Measurements from ENCODE around the gene MAN2A1.
"Not testable (repeated sequence)": the region's sequence is repeated elsewhere in the genome, so short reads cannot be mapped to it uniquely, and the experiment has no call there.

Gene MAN2A1

GRCh38 chr5:109873687-109874086 is 184.0 kb downstream of the MAN2A1 start:
- DNase-seq (ENCODE audit: low read depth): no peak

GRCh38 chr5:109874108-109874507 is 184.4 kb downstream of the MAN2A1 start:
- DNase-seq (ENCODE audit: low read depth): no peak

- no peak for DNase-seq (ENCODE audit: low read depth)
Observed at GRCh38 chr5:109876030-109876725, 186.5 kb downstream of the MAN2A1 start.

- DNase-seq (ENCODE audit: low read depth): no peak
Observed at GRCh38 chr5:109876941-109877669, 187.4 kb downstream of the MAN2A1 start.

GRCh38 chr5:109877670-109878045 is 187.9 kb downstream of the MAN2A1 start:
- no peak for DNase-seq (ENCODE audit: low read depth)

GRCh38 chr5:109878887-109879286 is 189.2 kb downstream of the MAN2A1 start:
- DNase-seq (ENCODE audit: low read depth): no peak

GRCh38 chr5:109880907-109881685 is 191.4 kb downstream of the MAN2A1 start:
- no peak for DNase-seq (ENCODE audit: low read depth)

GRCh38 chr5:109882546-109882945 is 192.8 kb downstream of the MAN2A1 start:
- DNase-seq (ENCODE audit: low read depth): no peak

- no peak for DNase-seq (ENCODE audit: low read depth)
Observed at GRCh38 chr5:109884676-109885075, 194.9 kb downstream of the MAN2A1 start.

GRCh38 chr5:109885205-109885604 is 195.5 kb downstream of the MAN2A1 start:
- DNase-seq (ENCODE audit: low read depth): no peak

- no peak for DNase-seq (ENCODE audit: low read depth)
Observed at GRCh38 chr5:109888989-109889388, 199.3 kb downstream of the MAN2A1 start.

GRCh38 chr5:109893271-109893670 is 203.5 kb downstream of the MAN2A1 start:
- not testable (repeated sequence) for DNase-seq (ENCODE audit: low read depth)

GRCh38 chr5:109898269-109899162 is 208.8 kb downstream of the MAN2A1 start:
- DNase-seq (ENCODE audit: low read depth): no peak

- no peak for DNase-seq (ENCODE audit: low read depth)
Observed at GRCh38 chr5:109899163-109899535, 209.4 kb downstream of the MAN2A1 start.

GRCh38 chr5:109900461-109900860 is 210.7 kb downstream of the MAN2A1 start:
- no peak for DNase-seq (ENCODE audit: low read depth)

- no peak for DNase-seq (ENCODE audit: low read depth)
Observed at GRCh38 chr5:109900911-109901627, 211.3 kb downstream of the MAN2A1 start.

- no peak for DNase-seq (ENCODE audit: low read depth)
Observed at GRCh38 chr5:109901628-109901981, 211.9 kb downstream of the MAN2A1 start.

- DNase-seq (ENCODE audit: low read depth): no peak
Observed at GRCh38 chr5:109903061-109903460, 213.3 kb downstream of the MAN2A1 start.

GRCh38 chr5:109905906-109906305 is 216.2 kb downstream of the MAN2A1 start:
- no peak for DNase-seq (ENCODE audit: low read depth)

- no peak for DNase-seq (ENCODE audit: low read depth)
Observed at GRCh38 chr5:109907189-109907588, 217.5 kb downstream of the MAN2A1 start.

GRCh38 chr5:109907731-109908130 is 218.0 kb downstream of the MAN2A1 start:
- no peak for DNase-seq (ENCODE audit: low read depth)
